Measurements from ENCODE around the gene FOXP1. TPM values are rescaled to one million over a fixed set of nuclear protein-coding genes. Genes with fewer than 3 reads are reported as not detected.

Gene FOXP1
- polyA plus RNA-seq, 1 donor (not counting 4 experiments of a cell fraction or from before 2014, with no cell fraction given) = 14.6 TPM

GRCh38 chr3:71370467-71370866 is 213.1 kb downstream of the FOXP1 start:
- H2AFZ ChIP-seq (ENCODE audit: control insufficient read depth, low read length) = no peak overlapping the region
- no peaks in the 10 kb centered on the region for H3K36me3 ChIP-seq (ENCODE audit: control insufficient read depth in 2 of 2, extremely low read depth in 1 of 2, insufficient read depth in 2 of 2, low read length in 2 of 2)
- no peak overlapping the region for H3K9ac ChIP-seq (ENCODE audit: control insufficient read depth, extremely low read depth, insufficient read depth, low read length)
- no peaks in the 10 kb centered on the region for H3K9me3 ChIP-seq (ENCODE audit: control insufficient read depth, low read depth, low read length)
- DNase-seq (ENCODE audit: low read depth, low spot score) (no peak), FAIRE-seq (no peak)
- H3K4me2 ChIP-seq (ENCODE audit: control insufficient read depth, extremely low read depth, insufficient read depth, low read depth, low read length) = no peak overlapping the region
- no peak overlapping the region for H3K4me3 ChIP-seq (ENCODE audit: control insufficient read depth in 2 of 3, extremely low read depth in 1 of 3, insufficient read depth in 2 of 3, low read depth in 1 of 3, low read length in 3 of 3)
- H3K27me3 ChIP-seq (ENCODE audit: control insufficient read depth, extremely low read depth, insufficient read depth, low read length) = no peaks in the 10 kb centered on the region
- H3K79me2 ChIP-seq (ENCODE audit: control insufficient read depth, insufficient read depth, low read length) = no peaks in the 10 kb centered on the region
- H3K9me1 ChIP-seq (ENCODE audit: control insufficient read depth, extremely low read depth, insufficient read depth, low read length) = no peaks in the 10 kb centered on the region
- no peak overlapping the region for H3K27ac ChIP-seq (ENCODE audit: control insufficient read depth, insufficient read depth, low read length)
- H3K4me1 ChIP-seq (ENCODE audit: control insufficient read depth, extremely low read depth, insufficient read depth, low read length) = peaks cover 4% of the 10 kb centered on the region
- H4K20me1 ChIP-seq (ENCODE audit: control insufficient read depth, extremely low read depth, insufficient read depth, low read length) = no peaks in the 10 kb centered on the region
- dilution Hi-C loops (cut with MboI; ENCODE audit: extremely low pct_ligation_motif_present, low sequenced_read_pairs) = no loop called here
- TF ChIP-seq EZH2 (IDR thresholded peaks at IDR 0.05; ENCODE audit: low read length) (no peak), CTCF (optimal IDR thresholded peaks at IDR 0.05 in 1 of 3, IDR thresholded peaks at IDR 0.05 in 1 of 3, conservative IDR thresholded peaks at IDR 0.05 in 1 of 3; ENCODE audit: extremely low read depth in 1 of 3, insufficient read depth in 2 of 3, low read length in 3 of 3) (no peak)

- Histone ChIP-seq H3K4me1 (ENCODE audit: control insufficient read depth, extremely low read depth, insufficient read depth, low read length) (peaks cover 4% of the 10 kb centered on the region), H4K20me1 (ENCODE audit: control insufficient read depth, extremely low read depth, insufficient read depth, low read length) (no peaks in the 10 kb centered on the region), H3K4me2 (ENCODE audit: control insufficient read depth, extremely low read depth, insufficient read depth, low read depth, low read length) (no peak overlapping the region), H3K79me2 (ENCODE audit: control insufficient read depth, insufficient read depth, low read length) (no peaks in the 10 kb centered on the region), H3K27ac (ENCODE audit: control insufficient read depth, insufficient read depth, low read length) (no peak overlapping the region), H3K9me1 (ENCODE audit: control insufficient read depth, extremely low read depth, insufficient read depth, low read length) (no peaks in the 10 kb centered on the region), H3K27me3 (ENCODE audit: control insufficient read depth, extremely low read depth, insufficient read depth, low read length) (no peaks in the 10 kb centered on the region), H3K4me3 (ENCODE audit: control insufficient read depth in 2 of 3, extremely low read depth in 1 of 3, insufficient read depth in 2 of 3, low read depth in 1 of 3, low read length in 3 of 3) (no peak overlapping the region), H3K9ac (ENCODE audit: control insufficient read depth, extremely low read depth, insufficient read depth, low read length) (no peak overlapping the region), H3K9me3 (ENCODE audit: control insufficient read depth, low read depth, low read length) (no peaks in the 10 kb centered on the region), H2AFZ (ENCODE audit: control insufficient read depth, low read length) (no peak overlapping the region), H3K36me3 (ENCODE audit: control insufficient read depth in 2 of 2, extremely low read depth in 1 of 2, insufficient read depth in 2 of 2, low read length in 2 of 2) (no peaks in the 10 kb centered on the region)
- DNase-seq (ENCODE audit: low read depth, low spot score) (no peak), FAIRE-seq (no peak)
- TF ChIP-seq CTCF (optimal IDR thresholded peaks at IDR 0.05 in 1 of 3, IDR thresholded peaks at IDR 0.05 in 1 of 3, conservative IDR thresholded peaks at IDR 0.05 in 1 of 3; ENCODE audit: extremely low read depth in 1 of 3, insufficient read depth in 2 of 3, low read length in 3 of 3) = no peak
- no peak for TF ChIP-seq EZH2 (IDR thresholded peaks at IDR 0.05; ENCODE audit: low read length)
- dilution Hi-C loops (cut with MboI; ENCODE audit: extremely low pct_ligation_motif_present, low sequenced_read_pairs) = no loop called here
These were observed 213.7 kb downstream of the FOXP1 start for GRCh38 chr3:71369701-71370391.

Data from keratinocyte (primary cell).